IPS-18c (cell line): ENCODE results near the gene ABCG8.
"Not testable (repeated sequence)": the region's sequence is repeated elsewhere in the genome, so short reads cannot be mapped to it uniquely, and the experiment has no call there.

ENCODE experiments used
- H3K4me3 ChIP-seq: 2 replicates; pipeline ENCODE4 v1.7.0; 2013; ENCODE audit warnings: low read depth, mild to moderate bottlenecking, low read length, moderate library complexity; ENCODE audit not compliant: insufficient read depth
- H3K9me3 ChIP-seq: one replicate; pipeline ENCODE4 v1.6.1; 2013; ENCODE audit warnings: mild to moderate bottlenecking, low read length, moderate library complexity; ENCODE audit not compliant: control insufficient read depth, insufficient read depth

The ABCG8 gene

GRCh38 chr2:43887176-43887575 is 48.4 kb downstream of the ABCG8 start:
- no peak overlapping the region for H3K4me3 ChIP-seq
- H3K9me3 ChIP-seq = no peaks in the 10 kb centered on the region

- Histone ChIP-seq H3K4me3 (no peak overlapping the region), H3K9me3 (no peaks in the 10 kb centered on the region)
Measured at GRCh38 chr2:43889416-43889815, 50.6 kb downstream of the ABCG8 start.

- H3K4me3 ChIP-seq = no peak overlapping the region
- H3K9me3 ChIP-seq = no peaks in the 10 kb centered on the region
Measured at GRCh38 chr2:43890855-43891254, 52.1 kb downstream of the ABCG8 start.

GRCh38 chr2:43894743-43895142 is 56.0 kb downstream of the ABCG8 start:
- Histone ChIP-seq H3K9me3 (no peaks in the 10 kb centered on the region), H3K4me3 (no peak overlapping the region)

- Histone ChIP-seq H3K9me3 (no peaks in the 10 kb centered on the region), H3K4me3 (no peak overlapping the region)
Measured at GRCh38 chr2:43896906-43897305, 58.1 kb downstream of the ABCG8 start.

GRCh38 chr2:43897492-43897891 is 58.7 kb downstream of the ABCG8 start:
- H3K4me3 ChIP-seq = no peak overlapping the region
- H3K9me3 ChIP-seq = no peaks in the 10 kb centered on the region

GRCh38 chr2:43898134-43898837 is 59.5 kb downstream of the ABCG8 start:
- Histone ChIP-seq H3K9me3 (no peaks in the 10 kb centered on the region), H3K4me3 (no peak overlapping the region)

GRCh38 chr2:43898838-43899346 is 60.1 kb downstream of the ABCG8 start:
- H3K4me3 ChIP-seq = no peak overlapping the region
- H3K9me3 ChIP-seq = no peaks in the 10 kb centered on the region

- Histone ChIP-seq H3K4me3 (no peak overlapping the region), H3K9me3 (no peaks in the 10 kb centered on the region)
Measured at GRCh38 chr2:43899589-43899988, 60.8 kb downstream of the ABCG8 start.

GRCh38 chr2:43905371-43905803 is 66.6 kb downstream of the ABCG8 start:
- Histone ChIP-seq H3K4me3 (no peak overlapping the region), H3K9me3 (no peaks in the 10 kb centered on the region)

GRCh38 chr2:43905871-43906270 is 67.1 kb downstream of the ABCG8 start:
- no peaks in the 10 kb centered on the region for H3K9me3 ChIP-seq
- no peak overlapping the region for H3K4me3 ChIP-seq

GRCh38 chr2:43906448-43907109 is 67.8 kb downstream of the ABCG8 start:
- H3K9me3 ChIP-seq = no peaks in the 10 kb centered on the region
- H3K4me3 ChIP-seq = no peak overlapping the region

GRCh38 chr2:43911136-43911790 is 72.5 kb downstream of the ABCG8 start:
- not testable (repeated sequence) for H3K4me3 ChIP-seq, H3K9me3 ChIP-seq

GRCh38 chr2:43924463-43924862 is 85.7 kb downstream of the ABCG8 start:
- H3K4me3 ChIP-seq = no peak overlapping the region
- no peaks in the 10 kb centered on the region for H3K9me3 ChIP-seq

- H3K9me3 ChIP-seq = no peaks in the 10 kb centered on the region
- no peak overlapping the region for H3K4me3 ChIP-seq
Measured at GRCh38 chr2:43925431-43925830, 86.7 kb downstream of the ABCG8 start.

GRCh38 chr2:43927442-43927841 is 88.7 kb downstream of the ABCG8 start:
- H3K4me3 ChIP-seq = no peak overlapping the region
- H3K9me3 ChIP-seq = no peaks in the 10 kb centered on the region

- Histone ChIP-seq H3K4me3 (no peak overlapping the region), H3K9me3 (no peaks in the 10 kb centered on the region)
Measured at GRCh38 chr2:43931293-43931692, 92.5 kb downstream of the ABCG8 start.
